SU-DHL-6 (cell line): ENCODE data around the gene SCFD2.
"Not testable (repeated sequence)": the region's sequence is repeated elsewhere in the genome, so short reads cannot be mapped to it uniquely, and the experiment has no call there.

Experiments used
- CTCF ChIP-seq: fragments of 200-600 bp; sonication (generic); IDR thresholded peaks from one replicate; pipeline ENCODE4 v1.5.1; 2017; ENCODE audit warnings: antibody characterized with exemption, mild to moderate bottlenecking, low read length, moderate library complexity; ENCODE audit not compliant: insufficient read depth, poor library complexity, severe bottlenecking
- EZH2phosphoT487 ChIP-seq: fragments of 200-600 bp; sonication (generic), shearing (Covaris generic); conservative IDR thresholded peaks from 2 replicates; pipeline ENCODE4 v1.6.1; 2018; ENCODE audit warnings: mild to moderate bottlenecking, antibody characterized with exemption, low read length, moderate library complexity, mixed read lengths

GRCh38 chr4:53409479-53409878 is 43.6 kb upstream of the SCFD2 start:
- TF ChIP-seq CTCF, EZH2phosphoT487: not testable (repeated sequence)
